ENCODE results near the gene NOP53.
"Not testable (repeated sequence)": the region's sequence is repeated elsewhere in the genome, so short reads cannot be mapped to it uniquely, and the experiment has no call there.

NOP53 gene

GRCh38 chr19:47778049-47778953 is 33.0 kb downstream of the NOP53 start, which contains the start of gene SELENOW:
Gene SELENOW, plus strand, starts transcription at chr19:47778703. Its CDS starts 83 bp downstream, at chr19:47778786.
- peak; percentile 60 for DNase-seq

GRCh38 chr19:47778954-47779351 is 33.6 kb downstream of the NOP53 start:
- DNase-seq = no peak

GRCh38 chr19:47779524-47780214 is 34.3 kb downstream of the NOP53 start:
- DNase-seq = no peak

GRCh38 chr19:47780215-47780551 is 34.8 kb downstream of the NOP53 start:
- DNase-seq = no peak

GRCh38 chr19:47781590-47782262 is 36.4 kb downstream of the NOP53 start:
- no peak for DNase-seq

GRCh38 chr19:47786566-47786965 is 41.2 kb downstream of the NOP53 start:
- DNase-seq = no peak

GRCh38 chr19:47787307-47787706 is 42.0 kb downstream of the NOP53 start:
- DNase-seq = not testable (repeated sequence)

GRCh38 chr19:47789811-47790210 is 44.5 kb downstream of the NOP53 start:
- not testable (repeated sequence) for DNase-seq

- DNase-seq = peak; percentile 9
Measured at GRCh38 chr19:47790398-47790814, 45.1 kb downstream of the NOP53 start.

- no peak for DNase-seq
Measured at GRCh38 chr19:47792616-47793015, 47.3 kb downstream of the NOP53 start.

- DNase-seq = no peak
Measured at GRCh38 chr19:47794526-47794925, 49.2 kb downstream of the NOP53 start.

GRCh38 chr19:47796785-47797184 is 51.4 kb downstream of the NOP53 start:
- DNase-seq = no peak

GRCh38 chr19:47797996-47798903 is 52.9 kb downstream of the NOP53 start:
- no peak for DNase-seq

- no peak for DNase-seq
Measured at GRCh38 chr19:47798904-47799266, 53.5 kb downstream of the NOP53 start.

- DNase-seq = no peak
Measured at GRCh38 chr19:47801270-47801669, 55.9 kb downstream of the NOP53 start.

- DNase-seq = no peak
Measured at GRCh38 chr19:47802521-47803043, 57.2 kb downstream of the NOP53 start.

- DNase-seq = not testable (repeated sequence)
Measured at GRCh38 chr19:47803148-47803547, 57.8 kb downstream of the NOP53 start.

GRCh38 chr19:47803671-47804070 is 58.3 kb downstream of the NOP53 start:
- not testable (repeated sequence) for DNase-seq

GRCh38 chr19:47804451-47804850 is 59.1 kb downstream of the NOP53 start, which contains the start of gene TPRX1:
Gene TPRX1, minus strand, starts transcription at chr19:47804551. Its CDS starts 12 bp downstream, at chr19:47804539.
- DNase-seq = not testable (repeated sequence)

GRCh38 chr19:47805313-47805712 is 60.0 kb downstream of the NOP53 start:
- DNase-seq = no peak

GRCh38 chr19:47806435-47806834 is 61.1 kb downstream of the NOP53 start:
- DNase-seq = no peak

Measured in DMS153 (cell line).